GM12865 (cell line): ENCODE measurements around the gene MYO7B.

ENCODE experiments used
- DNase-seq: peaks from one replicate; pipeline ENCODE4 v3.0.0; 2010; ENCODE audit warnings: low read depth
- H3K4me3 ChIP-seq: 2 replicates; pipeline ENCODE4 v1.5.1; 2011; ENCODE audit warnings: mild to moderate bottlenecking, low read depth, low read length, control low read depth
- TF ChIP-seq, protein P1 (sequence below): IDR thresholded peaks from 2 replicates; pipeline ENCODE4 v1.5.1; 2011; ENCODE audit warnings: low read length, control low read depth, low read depth, inconsistent platforms; ENCODE audit not compliant: insufficient read depth; ENCODE audit errors: missing control alignments

The MYO7B gene

DNA sequence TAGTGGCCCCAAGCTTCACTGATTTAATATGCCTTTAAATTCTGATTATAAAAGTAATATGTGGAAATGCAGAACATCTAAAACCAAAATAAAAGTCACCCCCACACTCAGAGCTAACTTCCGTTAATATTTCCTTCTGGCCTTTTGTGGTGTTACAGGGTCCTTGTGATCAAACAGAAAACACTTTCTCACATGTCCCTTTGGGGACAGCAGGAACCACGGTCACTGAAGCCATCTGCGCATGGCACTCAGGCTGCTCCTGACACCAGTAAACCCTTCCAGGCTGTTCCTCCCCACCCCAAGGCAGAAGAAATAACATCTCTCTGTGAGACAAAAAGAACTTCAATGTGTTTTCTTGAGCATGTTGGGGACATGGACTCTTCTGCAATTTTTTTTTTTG lies 85.4 kb downstream of the MYO7B start:
- H3K4me3 ChIP-seq = no peak overlapping the region
- no peak for DNase-seq
- TF ChIP-seq, protein P1, sequence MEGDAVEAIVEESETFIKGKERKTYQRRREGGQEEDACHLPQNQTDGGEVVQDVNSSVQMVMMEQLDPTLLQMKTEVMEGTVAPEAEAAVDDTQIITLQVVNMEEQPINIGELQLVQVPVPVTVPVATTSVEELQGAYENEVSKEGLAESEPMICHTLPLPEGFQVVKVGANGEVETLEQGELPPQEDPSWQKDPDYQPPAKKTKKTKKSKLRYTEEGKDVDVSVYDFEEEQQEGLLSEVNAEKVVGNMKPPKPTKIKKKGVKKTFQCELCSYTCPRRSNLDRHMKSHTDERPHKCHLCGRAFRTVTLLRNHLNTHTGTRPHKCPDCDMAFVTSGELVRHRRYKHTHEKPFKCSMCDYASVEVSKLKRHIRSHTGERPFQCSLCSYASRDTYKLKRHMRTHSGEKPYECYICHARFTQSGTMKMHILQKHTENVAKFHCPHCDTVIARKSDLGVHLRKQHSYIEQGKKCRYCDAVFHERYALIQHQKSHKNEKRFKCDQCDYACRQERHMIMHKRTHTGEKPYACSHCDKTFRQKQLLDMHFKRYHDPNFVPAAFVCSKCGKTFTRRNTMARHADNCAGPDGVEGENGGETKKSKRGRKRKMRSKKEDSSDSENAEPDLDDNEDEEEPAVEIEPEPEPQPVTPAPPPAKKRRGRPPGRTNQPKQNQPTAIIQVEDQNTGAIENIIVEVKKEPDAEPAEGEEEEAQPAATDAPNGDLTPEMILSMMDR = no peak

- TF ChIP-seq, protein P1 = no peak
- H3K4me3 ChIP-seq = no peak overlapping the region
- no peak for DNase-seq
Observed at GRCh38 chr2:127621981-127622431, 86.5 kb downstream of the MYO7B start.

GRCh38 chr2:127622561-127623387 lies 87.3 kb downstream of the MYO7B start:
- H3K4me3 ChIP-seq = no peak overlapping the region
- TF ChIP-seq, protein P1 = no peak
- DNase-seq = no peak

- no peak for DNase-seq
- TF ChIP-seq, protein P1 = no peak
- H3K4me3 ChIP-seq = no peak overlapping the region
Observed at GRCh38 chr2:127623388-127624319, 88.2 kb downstream of the MYO7B start.

- DNase-seq = no peak
- TF ChIP-seq, protein P1 = no peak
- no peak overlapping the region for H3K4me3 ChIP-seq
Observed at GRCh38 chr2:127624320-127624755, 88.9 kb downstream of the MYO7B start.

GRCh38 chr2:127624756-127625571 lies 89.5 kb downstream of the MYO7B start:
- no peak overlapping the region for H3K4me3 ChIP-seq
- no peak for DNase-seq
- TF ChIP-seq, protein P1 = no peak
